SK-N-SH treated with all-trans-retinoic acid at 6 μM for 48 hours (cell line): ENCODE measurements around the gene OCEL1.

ENCODE experiments used
- ATAC-seq: fragments of 200-7000 bp; cut with Tn5 transposase; 3 replicates; pipeline ENCODE4 v1.9.1; 2020; ENCODE audit warnings: mild to moderate bottlenecking, moderate library complexity
- ARNTL ChIP-seq: fragments of 450-650 bp; formaldehyde crosslinking; IDR thresholded peaks from 2 replicates; pipeline ENCODE4 v1.5.0; 2020; ENCODE audit warnings: low read depth, mild to moderate bottlenecking, moderate library complexity, borderline replicate concordance
- BACH2 ChIP-seq: fragments of 250-450 bp; sonication (Bioruptor Pico); IDR thresholded peaks from 2 replicates; pipeline ENCODE4 v1.9.0; 2021; ENCODE audit warnings: mild to moderate bottlenecking, borderline replicate concordance
- CSDC2 ChIP-seq: fragments of 250-450 bp; sonication (Bioruptor Pico); IDR thresholded peaks from 2 replicates; pipeline ENCODE4 v1.5.0; 2020; ENCODE audit warnings: mild to moderate bottlenecking, moderate library complexity
- ESRRG ChIP-seq: fragments of 250-450 bp; sonication (Bioruptor Pico); IDR thresholded peaks from 2 replicates; pipeline ENCODE4 v1.6.1; 2021; ENCODE audit warnings: mild to moderate bottlenecking
- GLIS3 ChIP-seq: fragments of 250-450 bp; sonication (Bioruptor Pico); IDR thresholded peaks from 2 replicates; pipeline ENCODE4 v1.5.0; 2020; ENCODE audit warnings: mild to moderate bottlenecking, moderate library complexity
- ISL1 ChIP-seq: fragments of 250-450 bp; sonication (Bioruptor Pico); IDR thresholded peaks from 2 replicates; pipeline ENCODE4 v2.1.2; 2022; ENCODE audit warnings: mild to moderate bottlenecking, moderate library complexity
- PPARA ChIP-seq: fragments of 250-450 bp; sonication (Bioruptor Pico); IDR thresholded peaks from 2 replicates; pipeline ENCODE4 v1.5.0; 2020; ENCODE audit warnings: mild to moderate bottlenecking, borderline replicate concordance
- RARB ChIP-seq: fragments of 250-450 bp; sonication (Bioruptor Pico); IDR thresholded peaks from 2 replicates; pipeline ENCODE4 v1.8.0; 2021; ENCODE audit warnings: mild to moderate bottlenecking, moderate library complexity
- SNAI2 ChIP-seq: fragments of 250-450 bp; sonication (Bioruptor Pico); IDR thresholded peaks from 2 replicates; pipeline ENCODE4 v1.5.0; 2020; ENCODE audit warnings: mild to moderate bottlenecking, moderate library complexity
- TCF4 ChIP-seq: fragments of 250-450 bp; sonication (Bioruptor Pico); IDR thresholded peaks from 2 replicates; pipeline ENCODE4 v1.8.0; 2021; ENCODE audit warnings: mild to moderate bottlenecking, moderate library complexity, borderline replicate concordance
- TOX ChIP-seq: fragments of 250-450 bp; sonication (Bioruptor Pico); IDR thresholded peaks from 2 replicates; pipeline ENCODE4 v1.8.0; 2021; ENCODE audit warnings: mild to moderate bottlenecking, moderate library complexity, borderline replicate concordance
- ZC3H10 ChIP-seq: fragments of 250-450 bp; sonication (Bioruptor Pico); IDR thresholded peaks from 2 replicates; pipeline ENCODE4 v1.5.1; 2021; ENCODE audit warnings: mild to moderate bottlenecking, moderate library complexity
- ZFP3 ChIP-seq: fragments of 250-450 bp; sonication (Bioruptor Pico); IDR thresholded peaks from 2 replicates; pipeline ENCODE4 v1.5.0; 2020; ENCODE audit warnings: mild to moderate bottlenecking, moderate library complexity
- ZFP30 ChIP-seq: fragments of 450-650 bp; formaldehyde crosslinking; IDR thresholded peaks from 2 replicates; pipeline ENCODE4 v1.5.0; 2022; ENCODE audit warnings: mild to moderate bottlenecking, moderate library complexity
- ZNF565 ChIP-seq: fragments of 450-650 bp; formaldehyde crosslinking; conservative IDR thresholded peaks from 2 replicates; pipeline ENCODE4 v1.5.0; 2020; ENCODE audit warnings: low read depth, mild to moderate bottlenecking, moderate library complexity
- ZNF70 ChIP-seq: fragments of 450-650 bp; formaldehyde crosslinking; IDR thresholded peaks from 2 replicates; pipeline ENCODE4 v1.5.0; 2020; ENCODE audit warnings: mild to moderate bottlenecking, moderate library complexity
- ZNF8 ChIP-seq: fragments of 450-650 bp; formaldehyde crosslinking; IDR thresholded peaks from 2 replicates; pipeline ENCODE4 v1.5.0; 2020; ENCODE audit warnings: mild to moderate bottlenecking, moderate library complexity
- TF ChIP-seq, protein P1 (sequence below): fragments of 250-450 bp; sonication (Bioruptor Pico); IDR thresholded peaks from 2 replicates; pipeline ENCODE4 v1.5.1; 2020; ENCODE audit warnings: low read depth, mild to moderate bottlenecking, moderate library complexity
- TF ChIP-seq, protein P2 (sequence below): fragments of 250-450 bp; sonication (Bioruptor Pico); IDR thresholded peaks from 2 replicates; pipeline ENCODE4 v1.8.0; 2021; ENCODE audit warnings: low read depth, mild to moderate bottlenecking, moderate library complexity, borderline replicate concordance
- TF ChIP-seq, protein P3 (sequence below): fragments of 250-450 bp; sonication (Bioruptor Pico); IDR thresholded peaks from 2 replicates; pipeline ENCODE4 v1.5.1; 2021; ENCODE audit warnings: mild to moderate bottlenecking, moderate library complexity
- TF ChIP-seq, protein P4 (sequence below): fragments of 250-450 bp; sonication (Bioruptor Pico); IDR thresholded peaks from 2 replicates; pipeline ENCODE4 v1.5.0; 2020; ENCODE audit warnings: mild to moderate bottlenecking, moderate library complexity

Gene OCEL1

DNA sequence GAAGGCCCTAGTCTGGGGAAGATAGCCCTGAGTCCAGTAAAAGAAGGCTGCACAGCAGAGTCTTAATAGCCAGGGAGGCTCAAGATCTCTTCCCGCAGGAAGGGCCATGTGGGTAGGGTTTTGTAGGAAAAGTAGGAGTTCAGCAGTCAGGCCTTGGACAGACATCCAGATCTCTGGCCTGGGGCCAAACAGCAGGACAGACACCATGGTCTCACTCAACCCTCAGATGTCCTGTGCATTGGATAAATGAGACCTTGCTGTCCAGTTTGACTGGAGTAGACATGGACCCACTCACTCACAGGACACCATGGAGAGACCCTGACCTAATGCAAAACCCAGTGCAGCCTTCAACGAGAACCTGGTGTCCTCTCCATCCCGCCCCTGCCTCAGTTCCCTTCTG lies 3.9 kb downstream of the OCEL1 start:
- no peak for ATAC-seq

DNA sequence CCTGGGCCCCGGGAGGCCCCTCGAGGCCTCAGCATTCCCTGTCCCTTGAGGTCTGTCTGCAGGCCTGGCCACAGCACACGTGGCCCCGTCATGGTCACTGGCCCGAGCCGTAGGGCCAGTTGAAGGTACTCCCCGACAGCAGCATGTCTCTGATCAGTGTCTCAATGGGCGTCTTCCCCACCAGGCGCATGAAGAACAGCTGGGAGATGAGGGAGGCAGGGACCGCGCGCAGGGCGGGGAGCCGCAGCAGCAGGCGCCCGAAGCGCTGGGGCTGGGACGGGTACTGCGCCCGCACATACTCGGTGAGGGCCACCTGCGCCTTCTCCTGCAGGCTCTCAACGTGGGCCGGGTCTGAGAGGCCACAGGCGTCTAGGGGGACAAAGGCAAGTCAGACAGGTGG lies 6.2 kb downstream of the OCEL1 start:
- ATAC-seq, result no peak
- TF ChIP-seq, protein P1, sequence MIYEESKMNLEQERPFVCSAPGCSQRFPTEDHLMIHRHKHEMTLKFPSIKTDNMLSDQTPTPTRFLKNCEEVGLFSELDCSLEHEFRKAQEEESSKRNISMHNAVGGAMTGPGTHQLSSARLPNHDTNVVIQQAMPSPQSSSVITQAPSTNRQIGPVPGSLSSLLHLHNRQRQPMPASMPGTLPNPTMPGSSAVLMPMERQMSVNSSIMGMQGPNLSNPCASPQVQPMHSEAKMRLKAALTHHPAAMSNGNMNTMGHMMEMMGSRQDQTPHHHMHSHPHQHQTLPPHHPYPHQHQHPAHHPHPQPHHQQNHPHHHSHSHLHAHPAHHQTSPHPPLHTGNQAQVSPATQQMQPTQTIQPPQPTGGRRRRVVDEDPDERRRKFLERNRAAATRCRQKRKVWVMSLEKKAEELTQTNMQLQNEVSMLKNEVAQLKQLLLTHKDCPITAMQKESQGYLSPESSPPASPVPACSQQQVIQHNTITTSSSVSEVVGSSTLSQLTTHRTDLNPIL (CRISPR knock-in tag), result no peak
- TF ChIP-seq, protein P2, sequence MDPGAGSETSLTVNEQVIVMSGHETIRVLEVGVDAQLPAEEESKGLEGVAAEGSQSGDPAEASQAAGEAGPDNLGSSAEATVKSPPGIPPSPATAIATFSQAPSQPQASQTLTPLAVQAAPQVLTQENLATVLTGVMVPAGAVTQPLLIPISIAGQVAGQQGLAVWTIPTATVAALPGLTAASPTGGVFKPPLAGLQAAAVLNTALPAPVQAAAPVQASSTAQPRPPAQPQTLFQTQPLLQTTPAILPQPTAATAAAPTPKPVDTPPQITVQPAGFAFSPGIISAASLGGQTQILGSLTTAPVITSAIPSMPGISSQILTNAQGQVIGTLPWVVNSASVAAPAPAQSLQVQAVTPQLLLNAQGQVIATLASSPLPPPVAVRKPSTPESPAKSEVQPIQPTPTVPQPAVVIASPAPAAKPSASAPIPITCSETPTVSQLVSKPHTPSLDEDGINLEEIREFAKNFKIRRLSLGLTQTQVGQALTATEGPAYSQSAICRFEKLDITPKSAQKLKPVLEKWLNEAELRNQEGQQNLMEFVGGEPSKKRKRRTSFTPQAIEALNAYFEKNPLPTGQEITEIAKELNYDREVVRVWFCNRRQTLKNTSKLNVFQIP (CRISPR knock-in tag), result no peak
- TF ChIP-seq ESRRG (no peak), ZNF565 (CRISPR knock-in tag) (no peak), TOX (no peak), SNAI2 (CRISPR knock-in tag) (no peak), ISL1 (CRISPR knock-in tag) (no peak), ZFP30 (no peak), ARNTL (CRISPR knock-in tag) (no peak), BACH2 (CRISPR knock-in tag) (no peak), GLIS3 (CRISPR knock-in tag) (no peak), ZNF70 (CRISPR knock-in tag) (no peak), ZFP3 (CRISPR knock-in tag) (no peak), RARB (CRISPR knock-in tag) (no peak), TCF4 (CRISPR knock-in tag) (no peak), ZC3H10 (CRISPR knock-in tag) (no peak), ZNF8 (CRISPR knock-in tag) (no peak), CSDC2 (CRISPR knock-in tag) (no peak)
- TF ChIP-seq, protein P3, sequence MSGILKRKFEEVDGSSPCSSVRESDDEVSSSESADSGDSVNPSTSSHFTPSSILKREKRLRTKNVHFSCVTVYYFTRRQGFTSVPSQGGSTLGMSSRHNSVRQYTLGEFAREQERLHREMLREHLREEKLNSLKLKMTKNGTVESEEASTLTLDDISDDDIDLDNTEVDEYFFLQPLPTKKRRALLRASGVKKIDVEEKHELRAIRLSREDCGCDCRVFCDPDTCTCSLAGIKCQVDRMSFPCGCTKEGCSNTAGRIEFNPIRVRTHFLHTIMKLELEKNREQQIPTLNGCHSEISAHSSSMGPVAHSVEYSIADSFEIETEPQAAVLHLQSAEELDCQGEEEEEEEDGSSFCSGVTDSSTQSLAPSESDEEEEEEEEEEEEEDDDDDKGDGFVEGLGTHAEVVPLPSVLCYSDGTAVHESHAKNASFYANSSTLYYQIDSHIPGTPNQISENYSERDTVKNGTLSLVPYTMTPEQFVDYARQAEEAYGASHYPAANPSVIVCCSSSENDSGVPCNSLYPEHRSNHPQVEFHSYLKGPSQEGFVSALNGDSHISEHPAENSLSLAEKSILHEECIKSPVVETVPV, result no peak
- TF ChIP-seq, protein P4, sequence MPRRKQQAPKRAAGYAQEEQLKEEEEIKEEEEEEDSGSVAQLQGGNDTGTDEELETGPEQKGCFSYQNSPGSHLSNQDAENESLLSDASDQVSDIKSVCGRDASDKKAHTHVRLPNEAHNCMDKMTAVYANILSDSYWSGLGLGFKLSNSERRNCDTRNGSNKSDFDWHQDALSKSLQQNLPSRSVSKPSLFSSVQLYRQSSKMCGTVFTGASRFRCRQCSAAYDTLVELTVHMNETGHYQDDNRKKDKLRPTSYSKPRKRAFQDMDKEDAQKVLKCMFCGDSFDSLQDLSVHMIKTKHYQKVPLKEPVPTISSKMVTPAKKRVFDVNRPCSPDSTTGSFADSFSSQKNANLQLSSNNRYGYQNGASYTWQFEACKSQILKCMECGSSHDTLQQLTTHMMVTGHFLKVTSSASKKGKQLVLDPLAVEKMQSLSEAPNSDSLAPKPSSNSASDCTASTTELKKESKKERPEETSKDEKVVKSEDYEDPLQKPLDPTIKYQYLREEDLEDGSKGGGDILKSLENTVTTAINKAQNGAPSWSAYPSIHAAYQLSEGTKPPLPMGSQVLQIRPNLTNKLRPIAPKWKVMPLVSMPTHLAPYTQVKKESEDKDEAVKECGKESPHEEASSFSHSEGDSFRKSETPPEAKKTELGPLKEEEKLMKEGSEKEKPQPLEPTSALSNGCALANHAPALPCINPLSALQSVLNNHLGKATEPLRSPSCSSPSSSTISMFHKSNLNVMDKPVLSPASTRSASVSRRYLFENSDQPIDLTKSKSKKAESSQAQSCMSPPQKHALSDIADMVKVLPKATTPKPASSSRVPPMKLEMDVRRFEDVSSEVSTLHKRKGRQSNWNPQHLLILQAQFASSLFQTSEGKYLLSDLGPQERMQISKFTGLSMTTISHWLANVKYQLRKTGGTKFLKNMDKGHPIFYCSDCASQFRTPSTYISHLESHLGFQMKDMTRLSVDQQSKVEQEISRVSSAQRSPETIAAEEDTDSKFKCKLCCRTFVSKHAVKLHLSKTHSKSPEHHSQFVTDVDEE (CRISPR knock-in tag), result no peak

More for the DNA sequence above, 3.9 kb downstream of the OCEL1 start:
- TF ChIP-seq ZFP3 (CRISPR knock-in tag), result peak; percentile 100
- TF ChIP-seq SNAI2 (CRISPR knock-in tag), result no peak

DNA sequence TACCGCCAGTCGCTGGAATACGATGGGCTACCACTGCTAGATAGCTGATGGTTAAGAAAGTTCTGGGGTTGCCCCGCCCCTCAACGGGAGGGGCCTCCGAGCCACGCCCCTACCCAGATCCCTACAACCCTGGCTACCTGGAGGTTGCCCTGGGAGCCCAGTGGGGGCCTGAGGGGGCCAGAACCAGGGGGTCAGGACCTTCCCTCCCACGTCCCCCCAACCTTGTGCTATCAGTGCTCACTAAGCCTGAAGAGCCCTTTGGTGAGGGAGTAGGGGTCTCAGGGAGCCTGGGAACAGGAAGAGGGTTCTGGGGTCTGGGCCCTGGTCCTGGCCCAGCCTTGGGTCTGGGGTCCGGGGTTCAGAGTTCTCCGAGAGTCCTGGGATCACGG lies 8.9 kb downstream of the OCEL1 start:
- ATAC-seq, result peak; percentile 85
- TF ChIP-seq ZNF70 (CRISPR knock-in tag) (no peak), BACH2 (CRISPR knock-in tag) (no peak), ARNTL (CRISPR knock-in tag) (no peak), ZNF8 (CRISPR knock-in tag) (no peak), ISL1 (CRISPR knock-in tag) (no peak), TCF4 (CRISPR knock-in tag) (no peak), CSDC2 (CRISPR knock-in tag) (no peak), ZFP30 (no peak), SNAI2 (CRISPR knock-in tag) (no peak), RARB (CRISPR knock-in tag) (no peak), ESRRG (no peak), PPARA (CRISPR knock-in tag) (no peak)
- TF ChIP-seq, protein P1 (CRISPR knock-in tag), result no peak
- TF ChIP-seq, protein P3, result no peak
- TF ChIP-seq, protein P2 (CRISPR knock-in tag), result no peak
- TF ChIP-seq, all 23 proteins: peak for 0
